Measurements from ENCODE around the gene SNX21.

- TF ChIP-seq SIN3A (IDR thresholded peaks at IDR 0.05; ENCODE audit: borderline replicate concordance, insufficient read depth, low read length) (no peak; the same call in 1 of the 2 replicates), POLR2AphosphoS5 (IDR thresholded peaks at IDR 0.05; ENCODE audit: low read depth, low read length) (no peak), TAF1 (IDR thresholded peaks at IDR 0.05; ENCODE audit: borderline replicate concordance, insufficient read depth, low read length) (peak; percentile 46; the same call in 1 of the 2 replicates), REST (IDR thresholded peaks at IDR 0.05; ENCODE audit: insufficient read depth in 1 of 2, low read depth in 2 of 2, low read length in 2 of 2) (no peak)
Measured at GRCh38 chr20:45833030-45833882, at the start of gene SNX21.

Measured in PFSK-1 (cell line).